Right renal pelvis (tissue), 4 donors: ENCODE data around the gene GPR6. TPM values are rescaled to one million over a fixed set of nuclear protein-coding genes. Genes with fewer than 3 reads are reported as not detected.

ENCODE experiments used
- DNase-seq, 4 donors: peaks; one replicate each; pipeline ENCODE4 v3.0.0-alpha.2; 2013; ENCODE audit warnings: low read depth in 4 of 4, low spot score in 3 of 4, missing footprints in 1 of 4
- polyA plus RNA-seq, 4 donors: library from polyadenylated mRNA; unstranded; fragments of 120-200 nt; gene quantifications; one replicate each; pipeline ENCODE4 v1.2.1, GENCODE V29; 2013; ENCODE audit not compliant: insufficient read length in 4 of 4

Gene GPR6, protein sequence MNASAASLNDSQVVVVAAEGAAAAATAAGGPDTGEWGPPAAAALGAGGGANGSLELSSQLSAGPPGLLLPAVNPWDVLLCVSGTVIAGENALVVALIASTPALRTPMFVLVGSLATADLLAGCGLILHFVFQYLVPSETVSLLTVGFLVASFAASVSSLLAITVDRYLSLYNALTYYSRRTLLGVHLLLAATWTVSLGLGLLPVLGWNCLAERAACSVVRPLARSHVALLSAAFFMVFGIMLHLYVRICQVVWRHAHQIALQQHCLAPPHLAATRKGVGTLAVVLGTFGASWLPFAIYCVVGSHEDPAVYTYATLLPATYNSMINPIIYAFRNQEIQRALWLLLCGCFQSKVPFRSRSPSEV
- polyA plus RNA-seq = not detected

- peak; percentile 71 to 83 (median 76) for DNase-seq
Measured at GRCh38 chr6:109978174-109979032, at the start of gene GPR6. GPR6 (plus strand) TSS chr6:109978311; CDS start chr6:109979113, 802 bp downstream.

GRCh38 chr6:109934293-109934692 is 43.8 kb upstream of the GPR6 start:
- DNase-seq = no peak

- DNase-seq = no peak
Measured at GRCh38 chr6:109939654-109940053, 38.5 kb upstream of the GPR6 start.

GRCh38 chr6:109944448-109944847 is 33.7 kb upstream of the GPR6 start:
- DNase-seq = no peak

DNA sequence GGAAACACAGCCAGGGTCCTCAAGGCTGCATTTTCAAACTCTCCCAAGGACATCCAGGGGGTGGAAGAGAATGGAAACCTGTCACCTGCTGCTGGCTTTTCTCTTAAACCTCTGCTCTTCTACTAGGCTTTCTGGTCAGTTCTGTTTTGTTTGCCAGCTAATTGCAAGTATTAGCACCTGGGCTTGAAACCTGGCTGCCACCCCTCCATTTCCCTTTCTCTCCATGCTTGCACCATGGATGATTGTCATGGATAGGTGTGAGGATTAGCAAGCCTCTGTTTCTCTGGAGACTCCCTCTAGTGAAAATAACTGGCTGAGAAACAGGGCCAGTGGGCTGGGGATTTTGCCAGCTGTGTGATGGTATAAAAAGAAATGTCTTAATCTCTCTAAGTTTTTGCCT is 33.0 kb upstream of the GPR6 start:
- no peak for DNase-seq

GRCh38 chr6:109946979-109947378 is 31.1 kb upstream of the GPR6 start:
- no peak for DNase-seq

GRCh38 chr6:109949281-109950065 is 28.6 kb upstream of the GPR6 start:
- DNase-seq = no peak

- DNase-seq = no peak
Measured at GRCh38 chr6:109955491-109955890, 22.6 kb upstream of the GPR6 start.

GRCh38 chr6:109958626-109959025 is 19.5 kb upstream of the GPR6 start:
- no peak for DNase-seq

DNA sequence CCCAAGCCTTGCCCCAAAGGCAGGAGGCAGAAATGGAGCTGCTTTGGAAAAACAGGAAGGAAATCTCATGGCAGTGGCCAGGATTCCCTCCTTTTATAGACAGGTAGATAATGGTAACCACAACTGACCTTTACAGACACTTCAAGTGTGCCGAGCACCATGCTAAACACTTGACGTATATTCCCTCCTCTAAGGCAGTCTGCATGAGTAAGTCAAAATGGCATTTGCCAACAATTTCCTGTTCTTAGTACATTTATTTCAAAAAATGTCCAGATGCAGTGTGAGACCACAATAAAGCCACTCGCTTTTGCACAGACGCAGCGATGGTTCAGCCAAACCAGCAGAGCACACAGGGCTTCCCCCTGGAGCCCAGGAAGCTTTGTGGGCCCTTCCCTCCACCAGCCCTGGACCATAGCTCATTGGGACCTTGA is 16.5 kb upstream of the GPR6 start:
- no peak for DNase-seq

DNA sequence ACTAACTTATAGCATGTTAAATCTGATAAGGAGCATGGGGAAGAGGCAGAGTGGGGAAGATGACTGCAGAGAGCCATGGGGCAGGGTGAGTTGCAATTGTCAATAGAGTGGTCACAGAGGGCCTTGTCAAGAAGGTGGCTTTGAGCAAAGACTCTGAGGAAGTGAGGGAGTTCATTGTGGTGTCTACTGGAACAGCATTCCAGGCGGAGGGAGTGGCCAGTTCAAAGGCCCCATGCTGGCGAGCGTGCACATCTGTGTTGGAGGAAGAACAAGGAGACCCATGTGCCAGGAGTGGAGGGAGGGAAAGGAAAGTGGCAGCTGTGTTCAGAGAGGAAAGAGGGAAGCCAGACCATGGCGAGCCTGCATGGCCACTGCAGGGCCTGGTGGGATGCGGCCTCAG is 15.8 kb upstream of the GPR6 start:
- DNase-seq = no peak

- no peak for DNase-seq
Measured at GRCh38 chr6:109963598-109964170, 14.4 kb upstream of the GPR6 start.

DNA sequence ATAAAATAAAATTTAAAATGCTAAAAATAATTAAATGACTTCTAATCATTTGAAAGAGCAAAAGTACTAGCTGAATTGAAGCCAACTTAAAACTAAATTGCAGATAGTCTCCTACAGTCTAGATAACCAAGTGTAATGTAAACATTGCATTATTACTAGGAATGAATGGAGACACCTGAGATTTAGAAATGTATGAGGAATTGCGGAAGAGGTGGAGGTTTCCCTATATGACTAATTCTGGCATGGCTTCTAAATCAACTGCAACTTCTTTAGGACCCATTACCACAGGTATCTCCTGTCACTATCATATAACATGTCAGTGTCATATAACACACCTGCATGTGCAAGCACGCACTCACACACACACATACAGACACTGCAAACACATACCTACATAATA is 13.2 kb upstream of the GPR6 start:
- DNase-seq = no peak

DNA sequence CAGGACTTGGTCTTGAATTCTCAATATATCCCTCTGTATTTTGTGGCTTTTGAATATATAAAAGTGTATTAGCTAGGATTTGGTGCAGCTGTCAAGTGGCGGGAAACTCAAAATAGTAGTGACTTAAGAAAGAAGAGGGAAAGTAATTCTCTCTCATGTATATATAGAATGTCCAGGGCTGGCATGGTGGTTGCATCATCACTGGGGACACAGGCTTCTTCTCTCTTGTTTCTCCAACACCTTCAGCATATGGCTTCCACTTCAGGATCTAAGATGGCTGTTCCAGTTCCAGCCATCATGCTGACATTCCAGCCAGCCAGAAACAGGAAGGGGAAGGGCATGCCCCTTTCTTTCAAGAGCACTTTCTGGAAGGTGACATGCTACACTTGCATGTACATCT is 11.8 kb upstream of the GPR6 start:
- DNase-seq = no peak

- DNase-seq = no peak
Measured at GRCh38 chr6:109977791-109978173, 329 bp upstream of the GPR6 start.

DNA sequence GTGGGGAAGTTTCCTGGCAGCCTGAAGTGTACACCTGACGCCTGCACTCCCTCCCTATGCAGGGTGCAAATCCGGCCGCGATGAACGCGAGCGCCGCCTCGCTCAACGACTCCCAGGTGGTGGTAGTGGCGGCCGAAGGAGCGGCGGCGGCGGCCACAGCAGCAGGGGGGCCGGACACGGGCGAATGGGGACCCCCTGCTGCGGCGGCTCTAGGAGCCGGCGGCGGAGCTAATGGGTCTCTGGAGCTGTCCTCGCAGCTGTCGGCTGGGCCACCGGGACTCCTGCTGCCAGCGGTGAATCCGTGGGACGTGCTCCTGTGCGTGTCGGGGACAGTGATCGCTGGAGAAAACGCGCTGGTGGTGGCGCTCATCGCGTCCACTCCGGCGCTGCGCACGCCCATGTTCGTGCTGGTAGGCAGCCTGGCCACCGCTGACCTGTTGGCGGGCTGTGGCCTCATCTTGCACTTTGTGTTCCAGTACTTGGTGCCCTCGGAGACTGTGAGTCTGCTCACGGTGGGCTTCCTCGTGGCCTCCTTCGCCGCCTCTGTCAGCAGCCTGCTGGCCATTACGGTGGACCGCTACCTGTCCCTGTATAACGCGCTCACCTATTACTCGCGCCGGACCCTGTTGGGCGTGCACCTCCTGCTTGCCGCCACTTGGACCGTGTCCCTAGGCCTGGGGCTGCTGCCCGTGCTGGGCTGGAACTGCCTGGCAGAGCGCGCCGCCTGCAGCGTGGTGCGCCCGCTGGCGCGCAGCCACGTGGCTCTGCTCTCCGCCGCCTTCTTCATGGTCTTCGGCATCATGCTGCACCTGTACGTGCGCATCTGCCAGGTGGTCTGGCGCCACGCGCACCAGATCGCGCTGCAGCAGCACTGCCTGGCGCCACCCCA is 1.2 kb downstream of the GPR6 start:
- DNase-seq = no peak

DNA sequence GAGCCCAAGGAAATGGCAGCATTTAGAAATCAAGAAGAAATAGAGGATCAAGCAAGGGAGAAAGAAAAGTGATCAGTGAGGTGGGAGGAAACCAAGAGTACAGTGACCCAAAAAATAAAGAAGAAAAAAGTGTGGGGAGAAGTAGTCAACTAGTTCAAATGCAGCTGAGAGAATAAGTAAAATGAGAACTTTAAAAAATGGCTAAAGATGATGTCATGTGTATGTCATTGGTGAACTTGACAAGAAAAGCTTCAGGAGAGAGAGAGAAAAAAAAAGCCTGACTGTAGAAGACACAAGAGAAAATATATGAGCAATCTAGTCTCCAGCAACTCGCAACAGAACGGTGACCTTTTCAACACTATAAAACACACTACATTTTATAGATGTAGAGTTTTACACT is 6.3 kb downstream of the GPR6 start:
- no peak for DNase-seq

- DNase-seq = no peak
Measured at GRCh38 chr6:109987196-109987595, 9.1 kb downstream of the GPR6 start.

DNA sequence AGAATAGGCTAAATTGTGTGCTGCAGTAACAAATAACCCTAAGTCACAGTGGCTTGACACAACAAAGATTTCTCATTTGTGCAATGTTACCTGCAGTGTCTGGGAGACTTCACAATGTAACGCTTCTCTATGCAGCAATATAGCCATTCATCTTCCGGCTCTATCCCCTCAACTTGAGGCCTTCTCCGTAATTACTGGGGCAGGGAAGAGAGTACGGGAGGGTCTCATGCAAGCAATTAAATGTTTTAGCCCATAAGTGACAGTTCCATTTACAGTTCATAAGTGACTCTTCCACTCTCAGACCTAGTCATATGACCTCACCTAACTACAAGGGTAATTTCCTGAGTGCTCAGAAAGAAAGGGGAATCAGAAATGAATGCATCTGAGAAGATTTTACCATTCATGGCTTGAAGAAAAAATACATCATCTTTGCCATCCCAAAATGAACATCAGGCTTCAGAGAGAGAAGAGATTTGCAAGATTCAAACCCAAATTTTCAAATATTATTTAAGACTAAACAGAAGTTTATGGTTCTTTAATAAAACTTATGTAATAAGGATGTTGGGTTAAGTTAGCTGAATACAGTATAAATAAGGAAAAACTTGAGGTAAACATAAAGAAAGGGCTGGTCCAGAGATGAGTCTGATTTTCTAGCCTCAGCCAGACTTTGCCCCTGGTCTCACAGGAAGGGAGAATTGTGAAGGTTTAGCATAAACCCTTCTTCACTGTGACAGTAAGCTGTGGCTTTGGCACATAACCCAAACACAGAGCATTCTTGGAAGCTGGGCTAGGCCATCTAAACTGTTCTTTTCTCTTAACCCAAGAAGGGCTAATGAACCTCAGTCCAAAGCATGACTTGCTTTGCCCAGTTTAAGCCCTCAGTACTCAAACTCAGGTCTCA is 13.3 kb downstream of the GPR6 start:
- DNase-seq = no peak
